ENCODE data around the gene MRTFB. TPM values are rescaled to one million over a fixed set of nuclear protein-coding genes. Genes with fewer than 3 reads are reported as not detected.

Gene MRTFB
- total and polyA plus RNA-seq, 2 of the 13 experiments (the other 11 are each of a cell fraction or from before 2014, with no cell fraction given), result 11.4 to 14.0 TPM

DNA sequence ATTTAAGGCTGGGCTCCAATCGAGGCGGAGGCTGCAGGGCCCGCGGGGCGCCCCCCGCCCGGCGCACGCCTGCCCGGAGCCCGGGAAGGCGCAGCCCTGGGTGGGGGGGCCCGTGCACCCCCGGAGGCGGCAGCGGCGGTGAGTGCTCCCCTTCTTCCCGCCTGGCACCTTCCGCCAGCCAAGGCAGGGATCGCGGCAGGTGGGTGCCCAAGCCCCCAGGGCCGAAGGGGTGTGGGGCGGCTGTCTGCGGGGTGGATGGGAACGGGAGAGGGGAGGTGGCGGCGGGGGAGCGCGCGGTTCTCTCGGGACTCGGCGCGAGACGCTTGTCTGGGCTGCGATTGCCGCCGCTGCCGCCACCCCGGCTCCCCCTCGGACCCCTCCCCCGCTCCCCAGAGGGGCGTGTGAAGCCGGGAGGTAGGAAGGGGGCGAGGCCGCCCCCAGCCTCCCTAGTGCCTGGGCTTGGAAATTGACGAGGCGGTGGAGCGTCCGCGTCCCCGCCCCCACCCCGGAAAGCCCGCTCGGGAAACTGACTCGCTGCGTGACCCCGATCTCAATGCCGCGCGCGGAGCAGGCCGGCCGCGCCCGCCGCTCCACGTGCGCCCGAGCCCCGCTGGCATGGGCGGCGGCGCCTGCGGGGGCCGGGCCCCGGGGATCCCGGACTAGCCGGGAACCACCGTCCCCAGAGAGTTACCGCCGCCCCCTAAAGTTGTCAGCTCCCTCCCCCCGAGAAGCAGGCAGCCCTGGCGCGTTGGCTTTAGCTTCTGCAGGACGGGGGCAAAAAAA is 231.5 kb downstream of the MRTFB start (continued):
- TF ChIP-seq, protein P1, sequence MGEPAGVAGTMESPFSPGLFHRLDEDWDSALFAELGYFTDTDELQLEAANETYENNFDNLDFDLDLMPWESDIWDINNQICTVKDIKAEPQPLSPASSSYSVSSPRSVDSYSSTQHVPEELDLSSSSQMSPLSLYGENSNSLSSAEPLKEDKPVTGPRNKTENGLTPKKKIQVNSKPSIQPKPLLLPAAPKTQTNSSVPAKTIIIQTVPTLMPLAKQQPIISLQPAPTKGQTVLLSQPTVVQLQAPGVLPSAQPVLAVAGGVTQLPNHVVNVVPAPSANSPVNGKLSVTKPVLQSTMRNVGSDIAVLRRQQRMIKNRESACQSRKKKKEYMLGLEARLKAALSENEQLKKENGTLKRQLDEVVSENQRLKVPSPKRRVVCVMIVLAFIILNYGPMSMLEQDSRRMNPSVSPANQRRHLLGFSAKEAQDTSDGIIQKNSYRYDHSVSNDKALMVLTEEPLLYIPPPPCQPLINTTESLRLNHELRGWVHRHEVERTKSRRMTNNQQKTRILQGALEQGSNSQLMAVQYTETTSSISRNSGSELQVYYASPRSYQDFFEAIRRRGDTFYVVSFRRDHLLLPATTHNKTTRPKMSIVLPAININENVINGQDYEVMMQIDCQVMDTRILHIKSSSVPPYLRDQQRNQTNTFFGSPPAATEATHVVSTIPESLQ (CRISPR knock-in tag; conservative IDR thresholded peaks at IDR 0.05), result 0 out of 2 replicates have a peak, but pooled peaks have one; percentile 0
- TF ChIP-seq JDP2 (CRISPR knock-in tag; IDR thresholded peaks at IDR 0.05; ENCODE audit: borderline replicate concordance), result no peak
- TF ChIP-seq, protein P2, sequence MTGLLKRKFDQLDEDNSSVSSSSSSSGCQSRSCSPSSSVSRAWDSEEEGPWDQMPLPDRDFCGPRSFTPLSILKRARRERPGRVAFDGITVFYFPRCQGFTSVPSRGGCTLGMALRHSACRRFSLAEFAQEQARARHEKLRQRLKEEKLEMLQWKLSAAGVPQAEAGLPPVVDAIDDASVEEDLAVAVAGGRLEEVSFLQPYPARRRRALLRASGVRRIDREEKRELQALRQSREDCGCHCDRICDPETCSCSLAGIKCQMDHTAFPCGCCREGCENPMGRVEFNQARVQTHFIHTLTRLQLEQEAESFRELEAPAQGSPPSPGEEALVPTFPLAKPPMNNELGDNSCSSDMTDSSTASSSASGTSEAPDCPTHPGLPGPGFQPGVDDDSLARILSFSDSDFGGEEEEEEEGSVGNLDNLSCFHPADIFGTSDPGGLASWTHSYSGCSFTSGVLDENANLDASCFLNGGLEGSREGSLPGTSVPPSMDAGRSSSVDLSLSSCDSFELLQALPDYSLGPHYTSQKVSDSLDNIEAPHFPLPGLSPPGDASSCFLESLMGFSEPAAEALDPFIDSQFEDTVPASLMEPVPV (CRISPR knock-in tag; IDR thresholded peaks at IDR 0.05), result peak; percentile 46
- TF ChIP-seq, protein P3, sequence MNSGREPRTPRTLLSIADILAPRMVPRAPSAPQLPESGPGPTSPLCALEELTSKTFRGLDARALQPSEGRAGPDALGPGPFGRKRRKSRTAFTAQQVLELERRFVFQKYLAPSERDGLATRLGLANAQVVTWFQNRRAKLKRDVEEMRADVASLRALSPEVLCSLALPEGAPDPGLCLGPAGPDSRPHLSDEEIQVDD (CRISPR knock-in tag; IDR thresholded peaks at IDR 0.05; ENCODE audit: borderline replicate concordance), result peak; percentile 66; the same call in 1 of the 2 replicates
- TF ChIP-seq, protein P4, sequence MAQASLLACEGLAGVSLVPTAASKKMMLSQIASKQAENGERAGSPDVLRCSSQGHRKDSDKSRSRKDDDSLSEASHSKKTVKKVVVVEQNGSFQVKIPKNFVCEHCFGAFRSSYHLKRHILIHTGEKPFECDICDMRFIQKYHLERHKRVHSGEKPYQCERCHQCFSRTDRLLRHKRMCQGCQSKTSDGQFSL (CRISPR knock-in tag; IDR thresholded peaks at IDR 0.05), result peak; percentile 92
- TF ChIP-seq NCOR1 (IDR thresholded peaks at IDR 0.05; ENCODE audit: borderline replicate concordance, low read length), result 0 out of 2 replicates have a peak, but pooled peaks have one; percentile 30
- TF ChIP-seq, protein P5, sequence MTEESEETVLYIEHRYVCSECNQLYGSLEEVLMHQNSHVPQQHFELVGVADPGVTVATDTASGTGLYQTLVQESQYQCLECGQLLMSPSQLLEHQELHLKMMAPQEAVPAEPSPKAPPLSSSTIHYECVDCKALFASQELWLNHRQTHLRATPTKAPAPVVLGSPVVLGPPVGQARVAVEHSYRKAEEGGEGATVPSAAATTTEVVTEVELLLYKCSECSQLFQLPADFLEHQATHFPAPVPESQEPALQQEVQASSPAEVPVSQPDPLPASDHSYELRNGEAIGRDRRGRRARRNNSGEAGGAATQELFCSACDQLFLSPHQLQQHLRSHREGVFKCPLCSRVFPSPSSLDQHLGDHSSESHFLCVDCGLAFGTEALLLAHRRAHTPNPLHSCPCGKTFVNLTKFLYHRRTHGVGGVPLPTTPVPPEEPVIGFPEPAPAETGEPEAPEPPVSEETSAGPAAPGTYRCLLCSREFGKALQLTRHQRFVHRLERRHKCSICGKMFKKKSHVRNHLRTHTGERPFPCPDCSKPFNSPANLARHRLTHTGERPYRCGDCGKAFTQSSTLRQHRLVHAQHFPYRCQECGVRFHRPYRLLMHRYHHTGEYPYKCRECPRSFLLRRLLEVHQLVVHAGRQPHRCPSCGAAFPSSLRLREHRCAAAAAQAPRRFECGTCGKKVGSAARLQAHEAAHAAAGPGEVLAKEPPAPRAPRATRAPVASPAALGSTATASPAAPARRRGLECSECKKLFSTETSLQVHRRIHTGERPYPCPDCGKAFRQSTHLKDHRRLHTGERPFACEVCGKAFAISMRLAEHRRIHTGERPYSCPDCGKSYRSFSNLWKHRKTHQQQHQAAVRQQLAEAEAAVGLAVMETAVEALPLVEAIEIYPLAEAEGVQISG (CRISPR knock-in tag; IDR thresholded peaks at IDR 0.05), result peak; percentile 15; the same call in 1 of the 2 replicates
- peak; percentile 49; the same call in 1 of the 2 replicates for TF ChIP-seq ZNF772 (CRISPR knock-in tag; IDR thresholded peaks at IDR 0.05)
- no peak for TF ChIP-seq CREM (IDR thresholded peaks at IDR 0.05)
- TF ChIP-seq CREM (CRISPR knock-in tag; IDR thresholded peaks at IDR 0.05), result no peak
- TF ChIP-seq, protein P6, sequence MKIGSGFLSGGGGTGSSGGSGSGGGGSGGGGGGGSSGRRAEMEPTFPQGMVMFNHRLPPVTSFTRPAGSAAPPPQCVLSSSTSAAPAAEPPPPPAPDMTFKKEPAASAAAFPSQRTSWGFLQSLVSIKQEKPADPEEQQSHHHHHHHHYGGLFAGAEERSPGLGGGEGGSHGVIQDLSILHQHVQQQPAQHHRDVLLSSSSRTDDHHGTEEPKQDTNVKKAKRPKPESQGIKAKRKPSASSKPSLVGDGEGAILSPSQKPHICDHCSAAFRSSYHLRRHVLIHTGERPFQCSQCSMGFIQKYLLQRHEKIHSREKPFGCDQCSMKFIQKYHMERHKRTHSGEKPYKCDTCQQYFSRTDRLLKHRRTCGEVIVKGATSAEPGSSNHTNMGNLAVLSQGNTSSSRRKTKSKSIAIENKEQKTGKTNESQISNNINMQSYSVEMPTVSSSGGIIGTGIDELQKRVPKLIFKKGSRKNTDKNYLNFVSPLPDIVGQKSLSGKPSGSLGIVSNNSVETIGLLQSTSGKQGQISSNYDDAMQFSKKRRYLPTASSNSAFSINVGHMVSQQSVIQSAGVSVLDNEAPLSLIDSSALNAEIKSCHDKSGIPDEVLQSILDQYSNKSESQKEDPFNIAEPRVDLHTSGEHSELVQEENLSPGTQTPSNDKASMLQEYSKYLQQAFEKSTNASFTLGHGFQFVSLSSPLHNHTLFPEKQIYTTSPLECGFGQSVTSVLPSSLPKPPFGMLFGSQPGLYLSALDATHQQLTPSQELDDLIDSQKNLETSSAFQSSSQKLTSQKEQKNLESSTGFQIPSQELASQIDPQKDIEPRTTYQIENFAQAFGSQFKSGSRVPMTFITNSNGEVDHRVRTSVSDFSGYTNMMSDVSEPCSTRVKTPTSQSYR (CRISPR knock-in tag; IDR thresholded peaks at IDR 0.05; ENCODE audit: borderline replicate concordance), result 0 out of 2 replicates have a peak, but pooled peaks have one; percentile 39
- TF ChIP-seq ZNF225 (CRISPR knock-in tag; IDR thresholded peaks at IDR 0.05), result peak; percentile 80; the same call in 1 of the 2 replicates
- TF ChIP-seq ZNF451 (CRISPR knock-in tag; IDR thresholded peaks at IDR 0.05), result 0 out of 2 replicates have a peak, but pooled peaks have one; percentile 57
- TF ChIP-seq ZNF768 (CRISPR knock-in tag; IDR thresholded peaks at IDR 0.05), result peak; percentile 56
- TF ChIP-seq ZSCAN25 (CRISPR knock-in tag; IDR thresholded peaks at IDR 0.05), result peak; percentile 65; the same call in 1 of the 2 replicates
- no peak for TF ChIP-seq REPIN1 (CRISPR knock-in tag; IDR thresholded peaks at IDR 0.05; ENCODE audit: borderline replicate concordance, low read depth)

Data from HepG2 (cell line).